WTC11 (cell line): ENCODE measurements around the gene AVPI1.
A peak's percentile ranks its signal among the peaks of the same experiment; 100 is the strongest.

Experiments
- CTCF ChIP-seq: fragments of 200-600 bp; IDR thresholded peaks from 2 replicates; pipeline ENCODE4 v1.8.0; 2022; ENCODE audit warnings: antibody characterized with exemption
- GABPB1 ChIP-seq: sonication (generic); formaldehyde crosslinking; IDR thresholded peaks from 2 replicates; pipeline ENCODE4 v1.8.1; 2023; ENCODE audit warnings: mild to moderate bottlenecking, missing genetic modification reagents
- IRF1 ChIP-seq: sonication (generic); formaldehyde crosslinking; IDR thresholded peaks from 2 replicates; pipeline ENCODE4 v1.8.0; 2023; ENCODE audit warnings: missing genetic modification reagents
- KAT7 ChIP-seq: sonication (generic); formaldehyde crosslinking; IDR thresholded peaks from 2 replicates; pipeline ENCODE4 v1.8.1; 2023; ENCODE audit warnings: missing genetic modification reagents, mild to moderate bottlenecking, borderline replicate concordance
- SMAD3 ChIP-seq: sonication (generic); formaldehyde crosslinking; IDR thresholded peaks from 2 replicates; pipeline ENCODE4 v1.8.0; 2022; ENCODE audit warnings: missing genetic modification reagents, mild to moderate bottlenecking, borderline replicate concordance
- ZNF138 ChIP-seq: sonication (generic); formaldehyde crosslinking; conservative IDR thresholded peaks from 2 replicates; pipeline ENCODE4 v1.8.1; 2022; ENCODE audit warnings: mild to moderate bottlenecking, moderate library complexity, missing genetic modification reagents
- ZNF232 ChIP-seq: sonication (generic); formaldehyde crosslinking; IDR thresholded peaks from 2 replicates; pipeline ENCODE4 v1.8.0; 2022; ENCODE audit warnings: mild to moderate bottlenecking, missing genetic modification reagents

- TF ChIP-seq ZNF138 (CRISPR knock-in tag), result no peak
- no peak for TF ChIP-seq IRF1 (CRISPR knock-in tag)
- peak; percentile 64; the same call in 1 of the 2 replicates for TF ChIP-seq CTCF
- no peak for TF ChIP-seq GABPB1 (CRISPR knock-in tag)
- TF ChIP-seq ZNF232, result no peak
- TF ChIP-seq KAT7 (CRISPR knock-in tag), result no peak
- TF ChIP-seq SMAD3 (CRISPR knock-in tag), result no peak
Measured at GRCh38 chr10:97701438-97702069, 14.5 kb upstream of the AVPI1 start.
